Measurements from ENCODE around the gene FEV.
"Not testable (repeated sequence)": the region's sequence is repeated elsewhere in the genome, so short reads cannot be mapped to it uniquely, and the experiment has no call there.

Gene FEV

DNA sequence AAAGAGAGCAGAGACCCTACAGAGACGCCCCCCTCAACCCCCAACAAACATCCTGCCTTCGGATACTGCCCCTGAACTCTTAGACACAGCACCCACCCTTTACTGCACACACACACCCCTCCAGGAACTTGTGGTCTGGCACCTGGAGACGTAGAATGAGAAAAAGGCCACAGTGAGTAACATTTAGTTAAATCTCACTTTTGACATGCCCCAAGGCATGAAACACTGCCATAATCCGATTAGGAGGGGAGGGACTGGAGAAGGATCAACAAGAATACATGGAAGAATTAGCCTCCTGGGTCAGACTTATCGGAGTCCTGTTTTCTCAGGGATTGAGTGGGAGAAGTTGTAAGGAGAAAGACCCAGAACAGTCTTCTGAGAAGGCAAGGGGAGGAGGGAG lies 21.4 kb downstream of the FEV start:
- DNase-seq, result no peak

DNA sequence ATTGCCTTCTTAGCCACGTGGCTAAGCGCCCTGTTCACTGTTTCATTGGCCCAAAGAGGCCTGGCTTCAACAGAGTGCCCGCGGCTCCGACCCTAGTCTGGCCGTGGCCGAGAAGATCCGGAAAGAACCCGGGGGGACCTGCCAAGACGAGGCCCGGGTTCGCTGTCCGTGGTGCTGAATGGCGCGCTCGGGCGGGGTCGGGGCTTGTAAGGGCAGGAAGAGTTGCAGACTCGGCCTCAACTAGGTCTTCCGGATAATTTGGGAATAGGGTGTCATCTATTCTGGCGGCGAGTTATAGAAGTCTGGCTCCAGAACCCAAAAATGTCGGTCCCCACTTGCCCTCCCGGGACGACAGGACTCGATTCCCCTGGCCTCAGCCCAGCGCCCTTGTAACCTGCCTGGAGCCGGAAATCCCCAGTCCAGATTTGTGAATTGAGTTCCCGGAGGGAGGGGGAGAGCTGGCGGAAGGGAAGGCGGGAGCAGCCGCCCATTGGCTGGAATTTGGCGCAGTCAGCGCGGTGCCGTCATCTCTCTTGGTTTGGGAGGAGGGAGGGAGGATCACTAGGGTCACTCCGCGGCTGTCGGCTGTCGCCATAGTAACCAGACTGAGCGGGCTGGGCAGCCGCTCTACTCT lies 22.0 kb downstream of the FEV start:
- peak; percentile 71 for DNase-seq

DNA sequence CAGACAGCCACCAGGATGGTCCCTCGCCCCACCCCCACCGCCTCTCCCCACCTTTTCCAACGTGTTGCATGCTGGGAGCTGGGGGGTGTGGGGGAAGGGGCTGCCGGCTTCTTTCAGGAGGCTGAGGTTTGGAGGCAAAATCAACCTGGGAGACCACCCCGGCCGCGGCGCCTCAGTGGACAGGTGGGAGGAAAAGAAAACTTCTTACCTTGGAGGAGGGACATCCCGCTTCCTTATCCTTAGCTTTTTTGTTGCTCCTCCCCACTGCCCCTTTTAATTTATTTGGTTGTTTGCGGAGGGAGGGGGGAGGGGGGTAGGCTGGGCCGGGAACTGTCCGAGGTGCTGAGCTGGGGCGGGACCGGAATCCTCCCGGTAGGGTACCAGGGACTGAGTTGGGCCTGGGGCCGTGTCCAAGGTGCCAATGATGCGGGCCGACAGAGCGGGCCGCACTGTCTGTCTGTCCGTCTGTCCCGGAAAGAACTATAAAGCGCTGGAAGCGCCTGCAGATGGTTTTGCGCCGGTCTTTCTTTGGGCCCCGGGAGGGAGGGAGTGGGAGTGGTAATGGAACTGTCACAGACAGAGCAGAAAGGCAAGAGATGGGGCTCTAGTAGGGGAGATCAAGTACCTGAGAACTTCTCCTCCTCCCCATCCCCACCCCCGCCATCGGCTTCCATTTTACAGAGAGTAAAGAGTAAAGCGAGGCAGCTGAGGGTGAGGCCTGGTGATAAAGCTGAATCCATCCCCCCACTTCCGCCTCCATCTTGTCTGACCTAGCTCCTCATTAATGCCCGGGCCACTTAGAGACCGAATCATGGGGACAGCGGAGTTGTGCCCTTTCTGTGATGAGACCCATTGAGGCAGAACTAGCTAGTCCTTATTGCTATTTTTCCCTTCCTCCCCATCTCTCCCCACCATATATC lies 23.1 kb downstream of the FEV start:
- DNase-seq, result peak in 1 of 2 experiments; percentile 26

- no peak for DNase-seq
These were observed 23.8 kb downstream of the FEV start for GRCh38 chr2:218961229-218961628.

GRCh38 chr2:218960309-218961165 lies 24.4 kb downstream of the FEV start:
- DNase-seq, result peak; percentile 26 to 32

DNA sequence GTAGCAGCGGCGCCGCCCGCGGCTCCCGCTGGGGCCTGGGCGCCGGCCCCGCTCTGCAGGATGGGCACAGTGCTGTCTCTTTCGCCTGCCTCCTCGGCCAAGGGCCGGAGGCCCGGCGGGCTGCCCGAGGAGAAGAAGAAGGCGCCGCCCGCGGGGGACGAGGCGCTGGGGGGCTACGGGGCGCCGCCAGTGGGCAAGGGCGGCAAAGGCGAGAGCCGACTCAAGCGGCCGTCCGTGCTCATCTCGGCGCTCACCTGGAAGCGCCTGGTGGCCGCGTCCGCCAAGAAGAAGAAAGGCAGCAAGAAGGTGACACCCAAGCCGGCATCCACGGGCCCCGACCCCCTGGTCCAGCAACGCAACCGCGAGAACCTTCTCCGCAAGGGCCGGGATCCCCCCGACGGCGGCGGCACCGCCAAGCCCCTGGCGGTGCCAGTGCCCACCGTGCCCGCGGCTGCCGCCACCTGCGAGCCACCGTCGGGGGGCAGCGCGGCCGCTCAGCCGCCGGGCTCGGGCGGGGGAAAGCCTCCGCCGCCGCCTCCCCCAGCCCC lies 25.1 kb downstream of the FEV start:
- DNase-seq, result no peak

- DNase-seq, result peak; percentile 89 to 92
These were observed 25.7 kb downstream of the FEV start, which contains the start of gene CDK5R2 for GRCh38 chr2:218959141-218959731. Gene CDK5R2, plus strand, starts transcription at chr2:218959666. Its CDS starts 155 bp downstream, at chr2:218959821.

GRCh38 chr2:218958276-218958675 lies 26.7 kb downstream of the FEV start:
- no peak for DNase-seq

- no peak for DNase-seq
These were observed 27.3 kb downstream of the FEV start for GRCh38 chr2:218957671-218958070.

DNA sequence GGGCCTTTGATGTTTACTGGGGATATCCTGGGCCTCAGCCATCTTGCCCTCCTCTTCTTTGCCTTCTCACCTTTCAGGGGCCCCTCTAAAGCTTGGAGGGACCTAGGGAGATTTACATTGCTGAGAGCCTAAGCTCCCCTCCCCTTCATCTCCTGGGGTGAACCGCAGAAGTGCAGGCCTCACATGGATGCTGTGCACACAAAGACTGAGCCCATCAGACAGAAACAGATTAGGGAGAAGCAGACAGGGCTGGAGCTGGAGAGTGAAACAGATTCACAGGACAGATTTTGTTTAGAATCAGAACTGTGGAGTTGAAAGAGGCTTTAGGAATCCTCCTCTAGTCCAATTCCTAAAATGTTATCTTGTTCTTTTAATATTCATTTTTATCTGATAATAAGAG lies 28.9 kb downstream of the FEV start:
- DNase-seq, result no peak

- DNase-seq, result no peak
These were observed 30.3 kb downstream of the FEV start for GRCh38 chr2:218954541-218955300.

DNA sequence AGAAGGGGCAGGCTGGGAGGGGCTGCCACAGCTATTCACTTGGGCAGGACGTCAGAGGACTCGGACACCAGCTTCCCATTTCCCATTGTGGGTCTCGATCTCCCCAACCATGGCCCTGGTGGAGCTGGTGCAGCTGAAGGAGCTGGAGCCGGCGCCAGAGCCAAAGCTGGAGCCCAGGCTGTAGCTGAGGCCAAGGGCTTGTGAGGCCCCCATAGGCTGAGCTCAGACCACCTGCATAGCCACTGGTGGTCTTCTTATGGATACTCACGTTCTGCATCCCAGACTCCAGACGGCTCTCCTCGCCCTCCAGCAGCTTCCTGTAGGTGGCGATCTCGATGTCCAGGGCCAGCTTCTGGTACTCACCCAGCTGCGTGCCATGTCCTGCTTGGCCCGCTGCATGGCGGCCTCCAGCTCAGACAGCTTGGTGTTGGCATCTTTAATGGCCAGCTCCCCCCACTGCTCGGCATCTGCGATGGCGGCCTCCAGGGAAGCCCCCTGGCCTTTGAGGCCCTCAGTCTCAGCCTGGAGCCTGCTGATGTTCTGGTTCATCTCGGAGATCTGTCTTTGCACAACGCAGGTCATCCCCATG lies 31.5 kb downstream of the FEV start:
- DNase-seq, result no peak

DNA sequence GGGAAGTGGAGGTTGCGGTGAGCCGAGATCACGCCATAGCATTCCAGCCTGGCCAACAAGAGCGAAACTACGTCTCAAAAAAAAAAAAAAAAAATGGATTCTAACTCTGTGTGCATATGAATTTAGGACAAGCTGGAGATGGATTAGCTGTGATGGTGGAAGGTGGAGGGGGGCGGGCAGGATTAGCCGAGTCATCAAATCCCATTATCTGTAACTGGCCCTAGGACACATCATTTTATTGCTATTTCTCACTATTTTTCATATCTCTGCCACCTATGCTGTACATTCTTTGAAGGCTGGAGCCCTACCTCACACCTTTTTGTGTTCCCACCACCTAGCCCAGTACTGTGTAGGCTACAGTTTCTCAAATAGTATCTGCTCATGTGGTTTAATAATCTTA lies 32.8 kb downstream of the FEV start:
- DNase-seq, result no peak

DNA sequence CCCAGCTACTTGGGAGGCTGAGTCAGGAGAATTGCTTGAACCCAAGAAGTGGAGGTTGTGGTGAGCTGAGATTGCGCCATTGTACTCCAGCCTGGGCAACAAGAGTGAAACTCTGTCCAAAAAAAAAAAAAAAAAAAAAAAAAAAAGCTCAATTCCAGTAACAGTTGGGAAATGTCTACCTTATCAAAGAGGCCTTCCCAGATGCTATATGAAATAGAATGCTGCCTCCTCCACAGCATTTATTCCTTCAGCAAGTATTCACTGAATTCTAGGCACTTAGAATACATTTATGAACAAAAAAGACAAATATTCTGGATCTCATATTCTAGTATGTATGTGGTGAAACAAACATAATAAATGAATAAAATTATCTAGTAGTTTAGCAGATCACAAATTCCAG lies 38.4 kb downstream of the FEV start:
- DNase-seq, result no peak

- no peak for DNase-seq
These were observed 40.1 kb downstream of the FEV start for GRCh38 chr2:218944759-218945404.

DNA sequence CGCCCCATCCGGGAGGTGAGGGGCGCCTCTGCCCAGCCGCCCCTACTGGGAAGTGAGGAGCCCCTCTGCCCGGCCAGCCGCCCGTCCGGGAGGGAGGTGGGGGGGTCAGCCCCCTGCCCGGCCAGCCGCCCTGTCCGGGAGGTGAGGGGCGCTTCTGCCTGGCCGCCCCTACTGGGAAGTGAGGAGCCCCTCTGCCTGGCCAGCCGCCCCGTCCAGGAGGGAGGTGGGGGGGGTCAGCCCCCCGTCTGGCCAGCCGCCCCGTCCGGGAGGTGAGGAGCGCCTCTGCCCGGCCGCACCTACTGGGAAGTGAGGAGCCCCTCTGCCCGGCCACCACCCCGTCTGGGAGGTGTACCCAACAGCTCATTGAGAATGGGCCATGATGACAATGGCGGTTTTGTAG lies 53.2 kb downstream of the FEV start:
- not testable (repeated sequence) for DNase-seq
